Calu3 (cell line): ENCODE data around the gene PRPF38A. TPM values are rescaled to one million over a fixed set of nuclear protein-coding genes. Genes with fewer than 3 reads are reported as not detected.

ENCODE experiments used
- BruUV-seq: library from RNA; stranded (reverse); fragments of 400-500 nt; replicated peaks from 2 replicates; lab custom pipeline; 2021; lab: Mats Ljungman, UMichigan
- CTCF ChIA-PET: fragments of 300-600 bp; sonication (Branson Sonifier 250); formaldehyde crosslinking; loops from one replicate; lab custom pipeline; 2022; ENCODE audit warnings: antibody characterized with exemption; lab: Charles Lee
- DNase-seq: peaks from one replicate; pipeline ENCODE4 v3.0.0; 2022
- H3K27ac Mint-ChIP-seq: one replicate; pipeline ENCODE4 v1.8.0; 2022; ENCODE audit warnings: mixed read lengths; ENCODE audit not compliant: unreplicated experiment
- H3K27me3 Mint-ChIP-seq: one replicate; pipeline ENCODE4 v1.8.0; 2022; ENCODE audit warnings: mixed read lengths; ENCODE audit not compliant: unreplicated experiment
- H3K36me3 Mint-ChIP-seq: one replicate; pipeline ENCODE4 v1.8.0; 2022; ENCODE audit warnings: mild to moderate bottlenecking, moderate library complexity, mixed read lengths; ENCODE audit not compliant: insufficient read depth, unreplicated experiment
- H3K4me1 Mint-ChIP-seq: one replicate; pipeline ENCODE4 v1.8.0; 2022; ENCODE audit warnings: mild to moderate bottlenecking, low read depth, mixed read lengths; ENCODE audit not compliant: unreplicated experiment
- H3K4me3 Mint-ChIP-seq: one replicate; pipeline ENCODE4 v1.8.0; 2022; ENCODE audit warnings: mild to moderate bottlenecking, low read depth, moderate library complexity, mixed read lengths; ENCODE audit not compliant: unreplicated experiment
- H3K9me3 Mint-ChIP-seq: one replicate; pipeline ENCODE4 v1.8.0; 2022; ENCODE audit warnings: low read depth, mixed read lengths; ENCODE audit not compliant: unreplicated experiment
- CTCF ChIP-seq: fragments of 200-600 bp; IDR thresholded peaks from one replicate; pipeline ENCODE4 v1.8.0; 2022; ENCODE audit warnings: antibody characterized with exemption; ENCODE audit not compliant: unreplicated experiment
- intact Hi-C: fragments of 100-400 bp; cut with micrococcal nuclease; formaldehyde crosslinking; loops from one replicate; pipeline ENCODE4 v1.10.0; 2022; ENCODE audit not compliant: unreplicated experiment
- total RNA-seq: library from RNA; stranded (reverse); gene quantifications from 2 replicates; pipeline ENCODE4 v1.2.3, GENCODE V29; 2022

The PRPF38A gene
- total RNA-seq, 1 experiment from 2014 or later = 52.4 TPM

GRCh38 chr1:52360595-52360968, 43.8 kb upstream of the PRPF38A start:
- no peak overlapping the region for H3K4me3 Mint-ChIP-seq
- BruUV-seq = no TSS peak
- no peak overlapping the region for H3K27ac Mint-ChIP-seq
- H3K36me3 Mint-ChIP-seq = peaks cover 44% of the 10 kb centered on the region
- CTCF ChIA-PET = no interaction called here
- no peak for DNase-seq
- intact Hi-C loops = no loop called here
- H3K27me3 Mint-ChIP-seq = no peaks in the 10 kb centered on the region
- no peak for TF ChIP-seq CTCF
- H3K9me3 Mint-ChIP-seq = no peaks in the 10 kb centered on the region
- H3K4me1 Mint-ChIP-seq = peaks cover 12% of the 10 kb centered on the region

- CTCF ChIA-PET = interaction anchor here (0.6 kb wide), 1 partner anchor 272 kb away, joined by 3 read pairs; no protein-coding TSS in a partner anchor
- no peak for TF ChIP-seq CTCF
- peaks cover 37% of the 10 kb centered on the region for H3K4me1 Mint-ChIP-seq
- no peaks in the 10 kb centered on the region for H3K27me3 Mint-ChIP-seq
- H3K9me3 Mint-ChIP-seq = no peaks in the 10 kb centered on the region
- peak overlapping the region; percentile 92 for H3K4me3 Mint-ChIP-seq
- no peak overlapping the region for H3K27ac Mint-ChIP-seq
- no TSS peak for BruUV-seq
- no peak for DNase-seq
- peaks cover 43% of the 10 kb centered on the region for H3K36me3 Mint-ChIP-seq
- intact Hi-C loops = no loop called here
Measured at GRCh38 chr1:52364235-52364839, 40.1 kb upstream of the PRPF38A start.

- H3K36me3 Mint-ChIP-seq = peaks cover 43% of the 10 kb centered on the region
- no peaks in the 10 kb centered on the region for H3K9me3 Mint-ChIP-seq
- H3K27me3 Mint-ChIP-seq = no peaks in the 10 kb centered on the region
- H3K4me1 Mint-ChIP-seq = peaks cover 37% of the 10 kb centered on the region
- peak overlapping the region; percentile 92 for H3K4me3 Mint-ChIP-seq
- TSS peak; percentile 70 for BruUV-seq
- DNase-seq = peak; percentile 65
- TF ChIP-seq CTCF = no peak
- CTCF ChIA-PET = interaction anchor here (0.6 to 1.9 kb wide), 3 partner anchors 39 to 273 kb away, joined by 3 to 8 read pairs (median 3); partner anchors contain the start of genes ORC1 and PRPF38A
- H3K27ac Mint-ChIP-seq = peak overlapping the region; percentile 96
- intact Hi-C loops = loop anchor here (5.0 kb wide), 1 partner anchor 223 kb away; the partner anchor contains the start of gene ZFYVE9
Measured at GRCh38 chr1:52365071-52365745, 39.2 kb upstream of the PRPF38A start.

- BruUV-seq = no TSS peak
- peak; percentile 18 for TF ChIP-seq CTCF
- CTCF ChIA-PET = interaction anchor here (0.6 to 1.9 kb wide), 7 partner anchors 18 to 245 kb away, joined by 3 to 8 read pairs (median 4); partner anchors contain the start of genes ORC1 and PRPF38A
- Mint-ChIP-seq H3K36me3 (peaks cover 43% of the 10 kb centered on the region), H3K9me3 (no peaks in the 10 kb centered on the region), H3K27me3 (no peaks in the 10 kb centered on the region), H3K4me1 (peaks cover 37% of the 10 kb centered on the region), H3K4me3 (peak within 1 kb of the TSS; percentile 92), H3K27ac (peak within 1 kb of the TSS; percentile 96)
- intact Hi-C loops = loop anchor here (5.0 kb wide), 1 partner anchor 224 kb away; the partner anchor contains the start of gene ZFYVE9
- peak; percentile 100 for DNase-seq
Measured at GRCh38 chr1:52365746-52366516, 38.5 kb upstream of the PRPF38A start, which contains the start of gene CC2D1B. CC2D1B (minus strand) TSS chr1:52366205; CDS start chr1:52364620, 1,585 bp downstream.
